Measurements from ENCODE around the gene PJA2.
"Not testable (repeated sequence)": the region's sequence is repeated elsewhere in the genome, so short reads cannot be mapped to it uniquely, and the experiment has no call there.

PJA2 gene

DNA sequence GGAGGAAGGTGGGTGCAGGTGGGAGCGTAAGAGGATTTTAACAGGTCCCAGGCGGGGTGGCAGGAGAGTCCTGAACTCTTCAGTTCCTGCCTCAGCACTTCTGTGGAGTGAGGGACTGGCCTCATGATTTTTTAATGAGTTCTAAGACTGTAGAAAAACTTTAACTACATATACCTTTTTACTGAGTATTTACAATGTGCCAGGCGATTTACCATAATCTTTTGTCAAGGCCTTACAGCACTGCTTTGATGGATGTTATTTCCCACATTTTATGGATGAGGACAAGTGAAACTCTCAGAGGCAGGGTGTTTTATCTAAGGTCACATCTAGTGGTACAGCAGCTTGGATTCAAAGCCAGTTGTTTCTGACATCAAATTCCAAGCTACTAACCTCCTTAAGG, 99.5 kb downstream of the PJA2 start:
- DNase-seq (ENCODE audit: insufficient read length, low spot score) (no peak), FAIRE-seq (no peak)

DNA sequence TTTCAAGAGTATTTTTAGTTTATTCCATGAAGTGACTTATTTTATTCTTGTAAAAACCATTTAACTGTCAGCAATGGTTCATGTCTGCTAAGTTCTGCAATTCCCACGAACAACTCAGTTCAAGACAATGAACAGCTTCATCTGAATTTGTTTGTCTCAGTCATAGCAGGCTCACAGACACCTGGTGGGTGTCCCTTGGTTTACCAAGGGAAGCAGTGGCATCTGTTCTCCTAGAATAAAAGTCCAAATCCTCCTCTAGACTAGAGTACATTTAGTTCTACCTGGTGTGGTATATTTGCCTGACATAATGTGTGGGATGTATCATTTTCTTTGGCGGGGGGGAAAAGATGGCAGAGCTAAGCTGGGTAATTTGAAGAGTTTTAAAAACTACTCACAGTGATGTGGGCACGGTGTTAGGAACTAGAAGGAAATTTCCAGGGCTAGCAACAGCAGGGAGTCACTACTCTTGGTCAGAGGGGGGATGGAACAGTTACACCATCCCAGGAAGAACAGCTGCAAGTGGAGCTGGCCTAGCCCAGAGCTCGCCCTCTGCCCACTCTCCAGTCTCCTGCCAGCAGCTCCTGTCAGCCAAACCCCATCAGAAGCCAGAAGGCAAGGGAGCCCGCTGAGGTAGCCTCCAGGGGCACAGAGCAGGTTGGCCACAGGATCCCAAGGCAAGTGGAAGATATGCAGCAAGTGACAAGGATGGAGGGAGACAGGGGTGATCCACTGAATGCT, 100.3 kb downstream of the PJA2 start:
- DNase-seq (ENCODE audit: insufficient read length, low spot score) (no peak), FAIRE-seq (no peak)

DNA sequence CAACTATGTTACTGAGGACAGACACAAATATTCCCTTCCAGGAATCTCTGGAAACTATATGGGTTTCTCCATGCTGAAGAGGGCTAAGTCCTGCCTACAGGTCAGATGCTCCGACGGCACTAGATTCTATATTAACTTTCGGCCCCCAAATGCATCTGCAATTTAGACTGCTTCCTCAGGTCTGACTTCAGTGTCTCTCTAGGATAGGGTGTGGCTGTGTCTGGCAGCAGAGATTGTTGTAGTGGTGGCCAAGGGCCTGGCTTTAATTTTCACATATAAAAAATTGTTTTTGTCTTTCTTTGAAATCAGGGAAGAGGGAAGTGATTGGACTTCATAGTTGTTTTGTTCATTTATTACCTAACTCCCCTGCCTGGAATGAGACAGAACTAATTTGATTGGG, 101.8 kb downstream of the PJA2 start:
- no peak for FAIRE-seq
- no peak for DNase-seq (ENCODE audit: insufficient read length, low spot score)

DNA sequence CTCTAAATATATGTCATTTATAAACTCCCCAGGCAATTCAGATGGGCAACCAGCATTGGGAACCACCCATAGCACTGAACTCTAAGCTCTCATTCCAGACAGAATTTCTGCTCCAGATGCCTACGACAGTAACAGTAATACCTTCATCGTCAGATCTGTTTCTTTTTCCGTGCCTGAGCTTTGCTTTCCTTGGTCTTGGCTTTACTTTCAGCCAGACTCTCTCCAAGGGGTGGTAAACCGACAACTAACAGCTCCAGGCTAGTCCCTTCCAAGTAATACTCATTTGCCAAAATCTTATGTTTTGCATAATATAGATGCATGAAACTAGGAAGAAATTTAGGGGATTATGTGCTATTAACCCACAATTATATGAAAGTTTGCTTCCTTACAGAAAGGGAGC, 102.3 kb downstream of the PJA2 start:
- DNase-seq (ENCODE audit: insufficient read length, low spot score), result no peak
- no peak for FAIRE-seq

DNA sequence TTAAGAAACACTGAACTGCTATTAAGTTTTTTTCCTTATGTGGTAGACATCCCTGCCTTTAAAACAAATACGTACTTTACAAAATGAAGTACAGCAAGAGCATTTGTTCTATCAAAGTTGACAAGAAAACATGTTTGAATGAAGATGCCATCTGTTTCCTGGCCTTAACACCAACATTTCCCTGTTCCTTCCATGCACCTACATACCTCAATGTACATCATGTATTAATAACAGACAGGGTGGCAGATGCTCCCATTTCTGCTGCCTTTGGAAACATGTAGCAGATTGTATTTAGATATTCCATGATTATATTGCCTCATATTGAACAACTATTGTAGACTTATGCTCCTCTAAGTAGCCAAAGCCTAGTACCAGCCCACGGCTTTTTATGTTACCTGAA, 104.4 kb downstream of the PJA2 start:
- FAIRE-seq, result peak; percentile 31
- no peak for DNase-seq (ENCODE audit: insufficient read length, low spot score)

DNA sequence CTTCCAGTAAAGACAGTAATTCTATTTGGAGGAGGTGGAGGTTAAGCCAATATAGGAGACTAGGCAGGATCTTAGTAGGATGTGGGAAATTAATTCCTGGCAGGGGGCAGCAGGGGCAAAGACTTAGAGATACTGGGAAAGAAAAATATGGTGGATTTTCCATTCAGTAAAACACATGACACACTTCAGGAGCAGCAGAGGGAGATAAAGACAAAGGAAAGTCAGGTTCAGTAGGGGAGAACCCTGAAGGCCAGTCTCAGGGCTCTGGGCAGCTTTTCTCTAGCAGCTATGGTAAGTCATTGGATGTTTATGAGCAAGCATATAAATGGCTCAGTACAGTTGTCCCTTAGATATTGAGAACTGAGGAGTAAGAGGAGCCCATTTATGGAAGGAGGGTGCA, 105.5 kb downstream of the PJA2 start:
- no peak for FAIRE-seq
- no peak for DNase-seq (ENCODE audit: insufficient read length, low spot score)

DNA sequence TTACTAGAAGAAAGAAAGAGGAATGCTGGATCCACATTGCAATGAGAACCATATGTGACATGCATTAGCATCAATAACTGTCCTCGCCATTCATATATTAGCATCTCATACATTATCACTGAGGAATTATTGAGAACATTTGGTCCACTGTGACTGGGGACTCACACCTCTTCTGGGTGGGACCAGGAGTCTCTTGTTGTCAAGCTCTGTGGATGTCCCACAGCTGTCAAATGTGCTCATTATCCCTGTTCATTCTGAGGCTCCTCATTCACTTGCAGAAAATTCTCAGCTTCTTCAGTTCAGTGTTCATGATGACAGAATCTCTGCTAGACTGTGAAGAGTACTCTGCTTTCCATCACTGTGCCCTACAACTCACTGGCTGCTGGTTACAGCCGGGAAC, 109.4 kb downstream of the PJA2 start:
- DNase-seq (ENCODE audit: insufficient read length, low spot score) (no peak), FAIRE-seq (no peak)

DNA sequence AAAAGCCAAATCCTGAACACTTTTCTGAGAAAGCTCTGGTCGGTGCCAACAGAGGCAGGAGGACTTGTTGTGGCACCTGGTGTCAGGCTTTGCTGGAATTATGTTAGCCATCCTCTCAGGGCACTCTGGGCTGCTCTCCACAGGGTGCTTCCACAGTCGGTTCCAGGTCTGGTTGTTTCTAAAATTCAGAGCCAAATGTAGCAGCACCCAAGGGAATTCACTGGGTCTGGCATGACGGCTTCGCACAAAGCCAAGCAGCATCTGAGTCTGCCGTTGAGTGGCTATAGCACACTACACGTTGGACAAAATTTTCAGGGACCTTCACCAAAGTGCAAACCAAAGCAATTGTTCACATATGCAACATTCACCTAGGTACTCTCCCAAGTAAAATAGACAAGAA, 110.2 kb downstream of the PJA2 start:
- no peak for DNase-seq (ENCODE audit: insufficient read length, low spot score)
- no peak for FAIRE-seq

DNA sequence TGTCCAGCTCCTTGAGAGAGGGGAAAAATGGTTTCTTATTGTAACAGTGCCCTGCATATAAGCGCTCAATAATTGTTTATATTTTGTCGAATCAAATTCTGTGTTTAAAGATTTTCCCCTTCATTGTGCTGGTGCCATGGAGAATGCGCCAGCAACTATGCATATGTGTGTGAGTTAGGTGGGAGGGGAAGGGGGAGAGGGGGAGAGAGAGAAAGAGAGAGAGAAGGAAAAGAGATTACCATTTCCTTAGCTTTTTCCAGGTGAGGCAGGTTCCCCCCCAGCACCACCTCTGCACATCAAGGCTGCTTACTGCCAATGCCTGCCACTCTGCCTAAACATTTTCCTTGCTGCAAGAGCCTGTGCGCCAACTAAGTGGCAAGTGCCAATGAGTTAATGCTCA, 111.0 kb downstream of the PJA2 start:
- FAIRE-seq (no peak), DNase-seq (ENCODE audit: insufficient read length, low spot score) (no peak)

DNA sequence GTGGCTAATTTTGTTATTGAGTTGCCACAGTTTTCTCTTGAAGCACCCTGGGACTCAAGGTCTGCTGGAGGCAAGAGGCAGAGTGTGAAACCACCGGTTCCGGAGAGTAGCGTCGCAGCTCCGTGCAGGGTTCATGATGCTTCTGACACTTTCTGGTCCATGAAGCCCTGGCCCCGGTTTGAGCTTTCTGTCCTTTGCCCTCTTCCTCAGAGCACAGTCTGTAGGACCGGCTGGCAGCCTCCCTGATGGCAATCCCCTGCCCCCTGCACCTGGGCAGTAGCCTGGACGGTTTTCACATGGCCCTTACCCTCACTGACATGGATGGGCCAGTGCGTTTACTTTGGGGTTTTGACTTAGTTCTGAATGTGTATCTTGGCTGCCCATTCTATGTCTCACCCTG, 111.9 kb downstream of the PJA2 start:
- no peak for DNase-seq (ENCODE audit: insufficient read length, low spot score)
- FAIRE-seq, result no peak

DNA sequence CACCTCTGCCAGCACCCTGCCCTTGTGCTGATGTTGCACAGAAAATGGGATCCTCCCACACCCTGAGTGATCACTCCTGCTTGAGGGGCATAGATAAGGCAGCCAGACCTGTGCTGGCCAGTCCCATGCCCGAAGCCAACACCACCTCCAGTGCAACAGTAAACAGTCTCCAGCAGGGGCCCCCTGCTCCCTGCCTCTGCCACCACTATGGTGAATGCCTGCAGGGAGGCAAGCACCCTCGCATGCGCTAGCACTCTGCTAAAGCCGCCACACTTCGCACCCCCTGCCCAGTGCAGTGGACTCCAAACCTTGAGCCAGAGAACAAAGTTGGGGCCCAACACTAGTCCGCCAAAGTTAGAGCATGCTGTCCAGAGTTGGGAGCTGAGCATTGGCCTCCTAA, 118.7 kb downstream of the PJA2 start:
- peak; percentile 63 for FAIRE-seq
- DNase-seq (ENCODE audit: insufficient read length, low spot score), result no peak

DNA sequence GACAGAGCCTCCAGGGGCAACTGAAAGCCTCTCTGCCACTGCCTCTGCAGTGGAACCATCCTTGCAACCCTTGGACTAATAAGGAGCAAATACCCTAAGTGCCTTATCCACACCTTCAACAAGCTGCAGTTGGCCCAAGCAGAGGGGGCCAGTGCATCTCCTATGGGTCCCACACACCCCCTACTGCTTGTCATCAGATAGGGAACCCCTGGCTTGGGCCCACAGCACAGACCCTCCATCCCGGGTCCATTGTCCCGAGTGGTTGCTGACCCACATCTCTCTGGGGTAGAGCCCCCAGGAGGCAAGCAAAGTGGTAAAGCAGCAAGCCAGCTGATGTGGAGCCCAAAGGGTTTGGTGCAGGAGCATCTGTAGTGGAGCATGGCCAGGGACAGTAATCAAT, 119.5 kb downstream of the PJA2 start:
- no peak for DNase-seq (ENCODE audit: insufficient read length, low spot score)
- FAIRE-seq, result no peak

DNA sequence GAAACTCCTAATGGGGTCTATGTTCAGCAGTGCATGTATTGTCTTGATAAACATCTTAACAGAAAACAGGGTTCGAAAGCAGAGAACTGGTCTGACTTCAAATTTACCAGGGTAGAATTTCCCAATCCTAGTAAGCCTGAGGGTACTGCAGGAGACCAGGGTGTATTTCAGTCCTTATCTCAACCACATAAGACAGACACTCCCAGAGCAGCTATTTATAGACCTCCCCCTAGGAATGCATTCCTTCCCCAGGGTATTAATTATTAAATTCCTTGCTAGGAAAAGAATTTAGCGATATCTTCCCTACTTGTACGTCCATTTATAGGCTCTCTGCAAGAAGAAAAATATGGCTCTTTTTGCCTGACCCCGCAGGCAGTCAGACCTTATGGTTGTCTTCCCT, 123.1 kb downstream of the PJA2 start:
- not testable (repeated sequence) for FAIRE-seq; DNase-seq (ENCODE audit: insufficient read length, low spot score)
